Colonic mucosa (tissue), 4 donors: Measurements from ENCODE around the gene KRTAP10-3. TPM values are rescaled to one million over a fixed set of nuclear protein-coding genes. Genes with fewer than 3 reads are reported as not detected.

Source experiments
- DNase-seq: peaks from one replicate; pipeline ENCODE4 v3.0.0-alpha.2; 2020
- H3K27ac ChIP-seq: fragments of 200-600 bp; one replicate; pipeline ENCODE4 v1.8.0; 2021
- H3K27me3 ChIP-seq: fragments of 200-600 bp; one replicate; pipeline ENCODE4 v1.8.0; 2021
- H3K36me3 ChIP-seq: fragments of 200-600 bp; one replicate; pipeline ENCODE4 v1.8.0; 2021
- H3K4me1 ChIP-seq: fragments of 200-600 bp; one replicate; pipeline ENCODE4 v1.8.0; 2021; ENCODE audit warnings: mild to moderate bottlenecking
- H3K4me3 ChIP-seq: fragments of 200-600 bp; one replicate; pipeline ENCODE4 v1.8.0; 2021
- H3K9ac ChIP-seq, 2 donors: one replicate each; pipeline ENCODE4 v1.7.0; 2013; ENCODE audit warnings: control low read depth in 2 of 2, low read depth in 2 of 2, low read length in 2 of 2
- H3K9me3 ChIP-seq: fragments of 200-600 bp; one replicate; pipeline ENCODE4 v1.8.0; 2021
- intact Hi-C: fragments of 100-400 bp; cut with DNase I; formaldehyde crosslinking; loops from one replicate; pipeline ENCODE4 v1.14.1; 2022
- total RNA-seq, 2 donors: library from RNA; stranded (reverse); fragmentation: NEBNext Ultra II Directional in 1 of 2; extraction: Animal tissue kit (Norgen Biotek cat#: 25700) in 1 of 2; gene quantifications; one replicate each; pipeline ENCODE4 v1.2.1, GENCODE V29; 2021
- TF ChIP-seq, protein P1 (sequence below): fragments of 200-600 bp; IDR thresholded peaks from one replicate; pipeline ENCODE4 v1.8.0; 2022; ENCODE audit warnings: antibody characterized with exemption, mild to moderate bottlenecking
- donor health status: healthy.
- donor health status: DM: no; HTN: no; CAD: no.
- donor health status: DM: no; HTN: no; CAD: no.

Gene KRTAP10-3
- total RNA-seq, 2 donors from 2014 or later = not detected

DNA sequence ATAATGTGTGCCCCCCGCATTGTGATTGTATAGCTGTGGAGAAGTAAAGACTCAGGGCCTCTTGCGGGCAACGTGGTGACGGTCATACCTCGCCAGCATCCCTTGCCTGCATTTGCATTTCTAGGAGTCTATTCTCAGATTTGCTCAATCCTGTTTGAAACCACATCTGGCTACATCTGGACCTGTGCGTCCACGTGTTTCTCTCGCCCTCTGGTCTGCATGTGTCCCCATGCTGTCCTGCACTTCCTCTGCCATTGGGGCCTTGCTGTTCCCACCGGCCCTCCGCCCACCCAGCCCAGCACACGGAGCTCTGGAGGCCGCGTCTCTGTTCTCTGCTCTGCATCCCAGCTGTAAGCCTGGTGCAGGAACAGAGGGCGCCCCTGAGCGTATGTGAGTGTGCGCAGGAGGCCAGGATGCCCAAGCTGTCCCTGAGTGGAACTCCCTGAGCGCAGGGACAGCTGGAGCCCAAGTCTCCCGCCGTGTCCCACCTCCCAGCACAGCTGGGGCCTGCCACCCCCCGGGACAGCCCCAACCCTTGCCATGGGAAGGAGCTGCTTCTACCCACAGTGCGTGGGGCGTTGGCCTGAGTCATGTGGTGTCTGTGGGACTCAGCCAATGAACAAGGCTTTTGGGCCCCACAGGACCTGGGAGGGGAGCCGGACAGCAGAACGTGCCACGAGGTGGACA lies 8.9 kb downstream of the KRTAP10-3 start:
- Histone ChIP-seq H3K4me3 (no peak overlapping the region), H3K9me3 (no peaks in the 10 kb centered on the region), H3K36me3 (no peaks in the 10 kb centered on the region), H3K27me3 (no peaks in the 10 kb centered on the region), H3K9ac (no peak overlapping the region), H3K4me1 (no peaks in the 10 kb centered on the region), H3K27ac (no peak overlapping the region)
- intact Hi-C loops = no loop called here
- TF ChIP-seq, protein P1, sequence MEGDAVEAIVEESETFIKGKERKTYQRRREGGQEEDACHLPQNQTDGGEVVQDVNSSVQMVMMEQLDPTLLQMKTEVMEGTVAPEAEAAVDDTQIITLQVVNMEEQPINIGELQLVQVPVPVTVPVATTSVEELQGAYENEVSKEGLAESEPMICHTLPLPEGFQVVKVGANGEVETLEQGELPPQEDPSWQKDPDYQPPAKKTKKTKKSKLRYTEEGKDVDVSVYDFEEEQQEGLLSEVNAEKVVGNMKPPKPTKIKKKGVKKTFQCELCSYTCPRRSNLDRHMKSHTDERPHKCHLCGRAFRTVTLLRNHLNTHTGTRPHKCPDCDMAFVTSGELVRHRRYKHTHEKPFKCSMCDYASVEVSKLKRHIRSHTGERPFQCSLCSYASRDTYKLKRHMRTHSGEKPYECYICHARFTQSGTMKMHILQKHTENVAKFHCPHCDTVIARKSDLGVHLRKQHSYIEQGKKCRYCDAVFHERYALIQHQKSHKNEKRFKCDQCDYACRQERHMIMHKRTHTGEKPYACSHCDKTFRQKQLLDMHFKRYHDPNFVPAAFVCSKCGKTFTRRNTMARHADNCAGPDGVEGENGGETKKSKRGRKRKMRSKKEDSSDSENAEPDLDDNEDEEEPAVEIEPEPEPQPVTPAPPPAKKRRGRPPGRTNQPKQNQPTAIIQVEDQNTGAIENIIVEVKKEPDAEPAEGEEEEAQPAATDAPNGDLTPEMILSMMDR = no peak
- DNase-seq = no peak

DNA sequence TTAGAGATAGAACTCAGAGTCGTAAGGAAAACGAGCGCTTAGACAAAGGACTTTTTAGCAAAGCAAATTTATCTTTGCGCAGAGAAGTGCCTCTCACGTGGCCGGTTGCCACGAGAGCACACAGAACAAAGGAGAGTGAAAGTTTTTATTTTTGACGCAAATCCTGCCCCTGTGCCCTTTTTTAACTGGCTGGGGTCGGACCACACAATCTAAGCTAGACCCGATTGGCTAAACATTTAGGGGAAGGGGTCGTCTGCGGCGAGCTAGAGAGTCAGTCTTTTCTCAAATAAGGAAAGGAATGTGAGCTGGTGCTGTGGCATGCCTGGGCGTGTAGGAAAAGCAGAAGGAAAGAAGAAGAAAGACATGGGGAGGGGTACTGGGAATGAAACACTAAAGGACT lies 9.7 kb downstream of the KRTAP10-3 start:
- Histone ChIP-seq H3K4me1 (no peaks in the 10 kb centered on the region), H3K9ac (no peak overlapping the region), H3K27ac (no peak overlapping the region), H3K36me3 (no peaks in the 10 kb centered on the region), H3K27me3 (no peaks in the 10 kb centered on the region), H3K4me3 (no peak overlapping the region), H3K9me3 (no peaks in the 10 kb centered on the region)
- intact Hi-C loops = no loop called here
- TF ChIP-seq, protein P1 = no peak
- no peak for DNase-seq

DNA sequence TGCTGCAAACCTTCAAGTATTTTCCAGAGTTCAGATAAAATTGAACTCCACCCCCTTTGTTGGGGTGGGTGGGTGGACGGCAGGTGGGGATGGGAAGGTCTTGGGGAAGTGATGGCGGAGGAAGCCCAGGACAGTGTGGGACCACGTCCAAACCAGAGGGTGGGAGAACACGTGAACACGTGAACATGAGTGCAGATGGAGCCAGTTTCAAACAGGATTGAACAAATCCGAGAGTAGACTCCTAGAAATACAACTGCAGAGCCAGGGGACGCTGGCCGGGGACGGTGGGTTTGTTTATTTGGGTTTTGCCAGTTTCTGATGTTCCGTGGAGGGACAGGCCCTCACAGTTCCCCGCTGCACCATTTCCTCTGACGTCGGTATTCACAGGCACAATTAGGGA lies 10.2 kb downstream of the KRTAP10-3 start:
- H3K4me3 ChIP-seq = no peak overlapping the region
- H3K27ac ChIP-seq = no peak overlapping the region

DNA sequence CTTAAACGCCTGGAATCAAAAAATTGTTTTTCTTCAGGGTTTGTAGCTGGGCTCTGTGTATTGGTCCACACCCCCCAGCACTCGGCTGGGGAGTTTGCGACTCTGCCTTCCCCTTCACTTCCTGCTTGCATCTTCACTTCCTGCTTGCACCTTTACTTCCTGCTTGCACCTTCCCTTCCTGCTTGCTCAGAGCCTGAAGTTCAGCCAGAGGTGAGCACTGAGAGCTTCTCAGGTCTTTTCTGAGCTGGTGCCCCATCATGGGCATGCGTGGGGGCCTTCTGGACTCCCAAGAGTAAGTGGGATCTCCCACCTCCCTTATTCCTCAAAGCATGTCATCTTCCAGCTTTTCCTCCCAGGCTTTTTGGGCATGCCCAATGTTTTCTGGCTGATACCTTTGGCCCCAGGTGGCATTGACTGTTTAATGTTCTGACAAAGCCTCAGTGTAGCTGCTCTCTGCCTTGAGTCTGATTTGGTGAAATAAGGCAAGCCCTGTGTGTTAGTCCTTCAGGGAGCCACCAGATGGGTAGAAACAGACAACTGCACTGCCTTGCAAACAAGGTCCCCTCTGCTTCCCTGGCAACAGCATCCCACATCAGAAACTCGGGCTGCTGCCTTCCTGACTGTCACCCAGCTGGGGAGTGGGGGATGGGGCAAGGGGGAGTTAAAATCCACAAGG lies 10.8 kb downstream of the KRTAP10-3 start:
- intact Hi-C loops = no loop called here
- Histone ChIP-seq H3K27me3 (no peaks in the 10 kb centered on the region), H3K9ac (no peak overlapping the region), H3K4me1 (no peaks in the 10 kb centered on the region), H3K4me3 (no peak overlapping the region), H3K27ac (no peak overlapping the region), H3K36me3 (no peaks in the 10 kb centered on the region), H3K9me3 (no peaks in the 10 kb centered on the region)
- DNase-seq = no peak
- TF ChIP-seq, protein P1 = no peak

More for the DNA sequence above, 10.2 kb downstream of the KRTAP10-3 start:
- TF ChIP-seq, protein P1 = no peak
- no peak for DNase-seq
- intact Hi-C loops = no loop called here
- Histone ChIP-seq H3K27me3 (no peaks in the 10 kb centered on the region), H3K36me3 (no peaks in the 10 kb centered on the region), H3K4me1 (no peaks in the 10 kb centered on the region), H3K9ac (no peak overlapping the region), H3K9me3 (no peaks in the 10 kb centered on the region)

DNA sequence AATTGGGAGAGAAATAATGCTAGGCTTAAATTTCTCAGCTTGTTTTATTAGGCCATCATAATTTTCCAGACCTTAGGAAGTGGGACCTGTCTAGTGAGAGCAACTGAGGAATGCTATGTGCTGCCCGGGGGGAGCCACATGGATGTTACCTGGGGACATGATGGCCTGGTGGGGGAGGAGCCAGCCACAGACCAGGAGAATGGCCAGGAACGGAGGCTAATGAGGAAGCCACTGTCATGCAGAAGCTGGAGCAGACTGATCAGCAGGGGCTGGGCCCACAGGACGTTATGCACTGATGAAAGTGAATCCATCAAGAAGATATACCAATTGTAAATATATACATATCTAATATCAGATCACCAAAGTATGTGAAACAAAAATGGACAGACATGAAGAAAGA lies 14.0 kb downstream of the KRTAP10-3 start:
- Histone ChIP-seq H3K4me3 (no peak overlapping the region), H3K4me1 (no peaks in the 10 kb centered on the region), H3K27me3 (no peaks in the 10 kb centered on the region), H3K27ac (no peak overlapping the region), H3K36me3 (no peaks in the 10 kb centered on the region), H3K9ac (no peak overlapping the region), H3K9me3 (no peaks in the 10 kb centered on the region)
- intact Hi-C loops = no loop called here
- no peak for DNase-seq
- TF ChIP-seq, protein P1 = no peak
